Suprapubic skin (tissue), 4 donors: ENCODE measurements around the gene ESAM.

Experiments used
- CTCF ChIP-seq, 2 donors: fragments of 200-600 bp in 1 of 2; fragments of 450-650 bp in 1 of 2; sonication (generic) in 1 of 2; IDR thresholded peaks; one replicate each; pipeline ENCODE4 v1.5.1; 2016 to 2019; ENCODE audit warnings: antibody characterized with exemption in 2 of 2, mild to moderate bottlenecking in 1 of 2, moderate library complexity in 1 of 2
- EP300 ChIP-seq: sonication (generic); formaldehyde crosslinking; IDR thresholded peaks from one replicate; pipeline ENCODE4 v1.6.1; 2017; ENCODE audit warnings: antibody characterized with exemption
- POLR2A ChIP-seq, 2 donors: fragments of 450-650 bp; IDR thresholded peaks; one replicate each; pipeline ENCODE4 v1.6.1; 2017; ENCODE audit warnings: antibody characterized with exemption in 2 of 2, mild to moderate bottlenecking in 2 of 2, moderate library complexity in 2 of 2
- POLR2AphosphoS5 ChIP-seq, 3 donors: sonication (generic); formaldehyde crosslinking; IDR thresholded peaks; one replicate each; pipeline ENCODE4 v1.6.1; 2017; ENCODE audit warnings: antibody characterized with exemption in 3 of 3

GRCh38 chr11:124748481-124749343, 13.4 kb downstream of the ESAM start:
- TF ChIP-seq CTCF (IDR thresholded peaks at IDR 0.05) (no peak), EP300 (no peak), POLR2AphosphoS5 (IDR thresholded peaks at IDR 0.05) (no peak), POLR2A (IDR thresholded peaks at IDR 0.05) (no peak)
